Ishikawa (cell line): Measurements from ENCODE around the gene RND3.
A peak's percentile ranks its signal among the peaks of the same experiment; 100 is the strongest.

Source experiments
- CEBPB ChIP-seq: IDR thresholded peaks from 2 replicates; pipeline ENCODE4 v1.6.1; 2012
- CREB1 ChIP-seq: IDR thresholded peaks from 2 replicates; pipeline ENCODE4 v1.6.1; 2012; ENCODE audit warnings: low read depth
- EGR1 ChIP-seq: IDR thresholded peaks from 2 replicates; pipeline ENCODE4 v1.6.1; 2012
- EP300 ChIP-seq: IDR thresholded peaks from 2 replicates; pipeline ENCODE4 v1.6.1; 2012; ENCODE audit warnings: borderline replicate concordance
- FOXM1 ChIP-seq: IDR thresholded peaks from 2 replicates; pipeline ENCODE4 v1.6.1; 2012; ENCODE audit warnings: low read depth, borderline replicate concordance
- NFIC ChIP-seq: IDR thresholded peaks from 2 replicates; pipeline ENCODE4 v1.6.1; 2012
- RAD21 ChIP-seq: IDR thresholded peaks from 2 replicates; pipeline ENCODE4 v1.6.1; 2012; ENCODE audit warnings: low read depth
- TAF1 ChIP-seq: IDR thresholded peaks from 2 replicates; pipeline ENCODE4 v1.6.1; 2012; ENCODE audit warnings: low read depth, mild to moderate bottlenecking
- TCF12 ChIP-seq: IDR thresholded peaks from 2 replicates; pipeline ENCODE4 v1.6.1; 2012; ENCODE audit warnings: low read depth
- TEAD4 ChIP-seq: IDR thresholded peaks from 2 replicates; pipeline ENCODE4 v1.6.1; 2012
- YY1 ChIP-seq: IDR thresholded peaks from 2 replicates; pipeline ENCODE4 v1.6.1; 2012; ENCODE audit warnings: low read depth
- ZBTB7A ChIP-seq: IDR thresholded peaks from 2 replicates; pipeline ENCODE4 v1.6.1; 2012; ENCODE audit warnings: low read depth
- TF ChIP-seq, protein P1 (sequence below): IDR thresholded peaks from 2 replicates; pipeline ENCODE4 v1.6.1; 2012
- TF ChIP-seq, protein P2 (sequence below): IDR thresholded peaks from 2 replicates; pipeline ENCODE4 v1.6.1; 2012
- TF ChIP-seq, protein P3 (sequence below): IDR thresholded peaks from 2 replicates; pipeline ENCODE4 v1.6.1; 2012; ENCODE audit warnings: low read depth, mild to moderate bottlenecking

The RND3 gene, protein sequence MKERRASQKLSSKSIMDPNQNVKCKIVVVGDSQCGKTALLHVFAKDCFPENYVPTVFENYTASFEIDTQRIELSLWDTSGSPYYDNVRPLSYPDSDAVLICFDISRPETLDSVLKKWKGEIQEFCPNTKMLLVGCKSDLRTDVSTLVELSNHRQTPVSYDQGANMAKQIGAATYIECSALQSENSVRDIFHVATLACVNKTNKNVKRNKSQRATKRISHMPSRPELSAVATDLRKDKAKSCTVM

DNA sequence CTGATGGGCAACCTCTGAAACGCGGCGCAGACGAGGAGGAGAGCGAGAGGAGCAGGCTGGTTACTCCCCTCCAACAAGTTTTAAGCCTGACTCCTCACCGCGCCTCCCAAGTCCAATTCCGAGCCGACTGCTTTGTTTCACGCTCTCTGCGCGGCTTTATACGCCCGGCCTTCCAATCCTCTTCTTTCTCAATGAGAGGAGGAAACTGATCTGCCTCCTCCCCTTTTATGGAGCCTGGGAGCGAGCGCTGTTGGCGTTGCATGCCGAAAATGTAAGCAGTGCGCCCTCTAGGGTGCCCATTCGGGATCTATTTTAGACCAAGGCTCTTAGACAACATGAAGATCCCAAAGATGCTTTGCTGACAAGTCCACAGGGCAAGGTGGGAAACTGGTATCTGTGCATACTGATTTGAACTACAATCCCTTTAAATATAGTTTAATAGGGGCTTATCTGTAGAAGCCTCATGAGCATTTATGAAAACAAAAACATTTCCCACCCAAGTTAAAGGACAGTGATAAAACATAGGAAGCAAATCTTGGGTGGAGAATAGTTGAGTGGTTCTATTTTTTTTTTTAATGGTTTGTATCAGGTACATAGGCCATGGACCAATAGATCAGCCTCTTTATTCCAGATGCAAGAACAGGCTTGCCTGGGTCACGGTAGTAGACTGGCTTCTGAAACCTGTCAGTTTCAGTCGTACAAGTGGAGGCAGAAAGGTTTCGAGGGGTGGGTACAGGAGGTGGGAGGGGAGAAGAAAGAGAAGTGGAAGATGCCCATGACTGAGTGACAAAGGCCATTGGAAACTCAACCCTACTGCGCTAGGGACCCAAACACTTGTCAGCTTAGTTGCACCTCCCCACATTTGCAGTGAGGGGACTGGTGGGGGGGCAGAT is at the start of gene RND3:
Gene RND3 (minus strand): TSS at position 131 of the 893 bp plus-strand sequence. CDS start 250 bp downstream, outside the sequence.
- TF ChIP-seq TCF12: peak; percentile 62
- TF ChIP-seq, protein P1, sequence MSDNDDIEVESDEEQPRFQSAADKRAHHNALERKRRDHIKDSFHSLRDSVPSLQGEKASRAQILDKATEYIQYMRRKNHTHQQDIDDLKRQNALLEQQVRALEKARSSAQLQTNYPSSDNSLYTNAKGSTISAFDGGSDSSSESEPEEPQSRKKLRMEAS: peak; percentile 62
- TF ChIP-seq, protein P2, sequence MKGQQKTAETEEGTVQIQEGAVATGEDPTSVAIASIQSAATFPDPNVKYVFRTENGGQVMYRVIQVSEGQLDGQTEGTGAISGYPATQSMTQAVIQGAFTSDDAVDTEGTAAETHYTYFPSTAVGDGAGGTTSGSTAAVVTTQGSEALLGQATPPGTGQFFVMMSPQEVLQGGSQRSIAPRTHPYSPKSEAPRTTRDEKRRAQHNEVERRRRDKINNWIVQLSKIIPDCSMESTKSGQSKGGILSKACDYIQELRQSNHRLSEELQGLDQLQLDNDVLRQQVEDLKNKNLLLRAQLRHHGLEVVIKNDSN: no peak
- 0 out of 2 replicates have a peak, but pooled peaks have one; percentile 49 for TF ChIP-seq FOXM1
- peak; percentile 92 for TF ChIP-seq RAD21
- TF ChIP-seq CREB1: no peak
- peak; percentile 93 for TF ChIP-seq TAF1
- 0 out of 2 replicates have a peak, but pooled peaks have one; percentile 42 for TF ChIP-seq YY1
- TF ChIP-seq EP300: no peak
- TF ChIP-seq TEAD4: peak; percentile 57
- no peak for TF ChIP-seq ZBTB7A
- TF ChIP-seq CEBPB: peak; percentile 59; the same call in 1 of the 2 replicates
- 0 out of 2 replicates have a peak, but pooled peaks have one; percentile 26 for TF ChIP-seq NFIC
- TF ChIP-seq EGR1: no peak

DNA sequence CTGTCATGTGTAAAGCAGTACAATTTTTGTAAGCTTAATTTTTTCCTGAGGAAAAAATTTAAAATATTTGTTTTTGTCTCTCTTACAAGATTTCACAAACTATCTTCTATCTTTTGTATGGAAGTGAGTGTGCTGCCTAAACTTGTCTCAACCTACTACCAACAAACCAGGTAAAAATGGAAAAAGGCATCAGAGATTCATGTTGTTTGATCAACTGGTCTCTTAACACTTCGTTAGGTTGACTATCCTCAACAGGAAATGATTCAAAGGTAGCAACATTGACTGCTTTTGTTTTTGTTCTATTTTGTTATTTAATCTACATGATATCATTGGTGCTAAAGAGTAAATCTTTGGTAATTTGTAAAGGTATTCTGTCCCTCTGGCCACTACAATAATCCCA is 47.7 kb upstream of the RND3 start:
- TF ChIP-seq CREB1 (no peak), YY1 (no peak), ZBTB7A (no peak), EP300 (no peak), CEBPB (no peak), FOXM1 (no peak)
- TF ChIP-seq, protein P2: no peak

DNA sequence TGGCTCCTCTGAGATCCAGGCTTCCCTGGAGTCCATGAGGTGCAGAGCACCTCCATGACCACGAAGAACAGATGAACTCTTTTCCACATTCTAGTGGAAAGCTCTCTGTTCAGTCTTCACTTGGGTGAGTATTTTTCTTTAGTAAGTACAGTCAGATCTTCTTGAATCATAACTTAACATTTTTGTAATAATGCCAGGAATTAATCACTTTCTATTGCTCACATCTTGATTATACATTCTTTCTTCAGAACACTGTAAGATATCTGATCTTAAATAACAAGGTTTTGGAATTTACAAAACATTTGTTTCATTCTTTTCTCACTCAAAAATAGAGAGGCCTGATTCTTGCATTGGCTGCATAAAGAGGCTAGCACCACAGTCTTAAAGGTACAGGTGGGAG is 45.4 kb upstream of the RND3 start:
- TF ChIP-seq, protein P1: no peak
- TF ChIP-seq RAD21: no peak
- no peak for TF ChIP-seq ZBTB7A
- TF ChIP-seq, protein P2: no peak
- TF ChIP-seq CREB1: no peak
- TF ChIP-seq TCF12: no peak
- TF ChIP-seq, protein P3, sequence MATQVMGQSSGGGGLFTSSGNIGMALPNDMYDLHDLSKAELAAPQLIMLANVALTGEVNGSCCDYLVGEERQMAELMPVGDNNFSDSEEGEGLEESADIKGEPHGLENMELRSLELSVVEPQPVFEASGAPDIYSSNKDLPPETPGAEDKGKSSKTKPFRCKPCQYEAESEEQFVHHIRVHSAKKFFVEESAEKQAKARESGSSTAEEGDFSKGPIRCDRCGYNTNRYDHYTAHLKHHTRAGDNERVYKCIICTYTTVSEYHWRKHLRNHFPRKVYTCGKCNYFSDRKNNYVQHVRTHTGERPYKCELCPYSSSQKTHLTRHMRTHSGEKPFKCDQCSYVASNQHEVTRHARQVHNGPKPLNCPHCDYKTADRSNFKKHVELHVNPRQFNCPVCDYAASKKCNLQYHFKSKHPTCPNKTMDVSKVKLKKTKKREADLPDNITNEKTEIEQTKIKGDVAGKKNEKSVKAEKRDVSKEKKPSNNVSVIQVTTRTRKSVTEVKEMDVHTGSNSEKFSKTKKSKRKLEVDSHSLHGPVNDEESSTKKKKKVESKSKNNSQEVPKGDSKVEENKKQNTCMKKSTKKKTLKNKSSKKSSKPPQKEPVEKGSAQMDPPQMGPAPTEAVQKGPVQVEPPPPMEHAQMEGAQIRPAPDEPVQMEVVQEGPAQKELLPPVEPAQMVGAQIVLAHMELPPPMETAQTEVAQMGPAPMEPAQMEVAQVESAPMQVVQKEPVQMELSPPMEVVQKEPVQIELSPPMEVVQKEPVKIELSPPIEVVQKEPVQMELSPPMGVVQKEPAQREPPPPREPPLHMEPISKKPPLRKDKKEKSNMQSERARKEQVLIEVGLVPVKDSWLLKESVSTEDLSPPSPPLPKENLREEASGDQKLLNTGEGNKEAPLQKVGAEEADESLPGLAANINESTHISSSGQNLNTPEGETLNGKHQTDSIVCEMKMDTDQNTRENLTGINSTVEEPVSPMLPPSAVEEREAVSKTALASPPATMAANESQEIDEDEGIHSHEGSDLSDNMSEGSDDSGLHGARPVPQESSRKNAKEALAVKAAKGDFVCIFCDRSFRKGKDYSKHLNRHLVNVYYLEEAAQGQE: no peak

DNA sequence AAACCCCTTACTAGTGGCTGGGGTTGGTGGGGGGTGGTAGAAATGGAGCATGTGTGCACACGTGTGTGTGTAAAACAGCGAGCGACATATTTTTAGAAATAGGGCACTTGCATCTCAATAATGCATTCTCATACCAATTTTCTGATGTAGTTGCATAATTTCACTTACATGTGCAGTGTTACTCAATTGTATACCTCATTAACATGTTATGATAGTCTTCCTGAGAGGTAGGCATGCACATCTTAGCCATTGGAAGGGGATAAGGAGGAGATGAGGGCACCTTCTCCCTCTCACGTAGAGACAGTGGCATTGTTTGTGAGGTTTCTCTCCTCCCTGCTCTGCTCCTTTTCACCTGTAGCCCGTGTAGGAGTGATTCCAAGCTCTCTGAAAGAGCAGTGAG is 44.6 kb upstream of the RND3 start:
- TF ChIP-seq EGR1: no peak
- no peak for TF ChIP-seq FOXM1
- TF ChIP-seq CREB1: no peak
- no peak for TF ChIP-seq ZBTB7A
- no peak for TF ChIP-seq NFIC
- TF ChIP-seq, protein P2: no peak
- no peak for TF ChIP-seq TAF1
- no peak for TF ChIP-seq TEAD4
- no peak for TF ChIP-seq YY1
- TF ChIP-seq RAD21: no peak
- TF ChIP-seq TCF12: no peak
- TF ChIP-seq, protein P1: no peak
- TF ChIP-seq, protein P3: no peak
- TF ChIP-seq EP300: no peak
- TF ChIP-seq CEBPB: no peak
